ENCODE measurements around the gene MAGIX.

Gene MAGIX

GRCh38 chrX:49208399-49208798 lies 45.8 kb downstream of the MAGIX start:
- no peak for DNase-seq

- DNase-seq: peak in 1 of 2 donors; percentile 8
These were observed 47.1 kb downstream of the MAGIX start for GRCh38 chrX:49209434-49210251.

- DNase-seq: no peak
These were observed 47.8 kb downstream of the MAGIX start for GRCh38 chrX:49210406-49210805.

GRCh38 chrX:49211074-49211473 lies 48.5 kb downstream of the MAGIX start:
- DNase-seq: no peak

- no peak for DNase-seq
These were observed 49.7 kb downstream of the MAGIX start for GRCh38 chrX:49212209-49212608.

DNA sequence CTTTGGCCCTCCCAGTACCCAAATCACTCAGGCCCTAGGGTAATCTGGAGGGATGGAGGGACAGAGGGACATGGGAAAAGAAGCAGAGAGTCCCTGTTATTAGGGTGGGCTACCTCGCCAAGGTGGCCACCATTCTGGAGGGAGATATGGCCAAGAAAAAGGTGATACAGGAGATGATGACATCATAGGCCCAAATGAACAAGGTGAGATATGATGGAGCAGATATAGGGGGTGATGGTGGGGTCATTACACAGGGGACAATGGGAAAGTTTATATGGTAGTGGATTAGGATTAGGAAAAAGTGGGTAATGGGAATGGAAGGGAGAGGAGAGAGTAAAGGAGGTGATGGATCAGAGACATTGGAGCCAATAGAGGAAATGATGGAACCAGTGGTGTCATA lies 50.3 kb downstream of the MAGIX start:
- DNase-seq: no peak

DNA sequence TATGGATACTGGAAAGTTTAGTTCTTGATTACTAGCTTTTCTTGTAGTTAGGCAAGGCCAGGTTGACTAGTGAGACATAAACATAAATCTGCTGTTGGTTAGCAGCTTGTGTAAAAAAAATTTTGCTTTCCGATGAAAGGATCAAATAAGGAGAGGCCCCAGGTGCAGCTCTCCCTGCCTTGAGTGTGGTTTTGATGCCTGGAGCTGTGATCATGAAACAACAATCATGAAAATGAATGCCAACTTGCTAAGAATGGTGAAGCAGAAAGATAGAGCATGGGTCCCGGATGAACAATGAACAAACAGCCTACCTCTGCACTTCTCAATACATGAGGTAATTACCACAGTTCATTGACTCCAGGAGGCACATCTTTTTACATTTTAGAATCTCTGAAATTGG lies 51.9 kb downstream of the MAGIX start:
- no peak for DNase-seq

DNA sequence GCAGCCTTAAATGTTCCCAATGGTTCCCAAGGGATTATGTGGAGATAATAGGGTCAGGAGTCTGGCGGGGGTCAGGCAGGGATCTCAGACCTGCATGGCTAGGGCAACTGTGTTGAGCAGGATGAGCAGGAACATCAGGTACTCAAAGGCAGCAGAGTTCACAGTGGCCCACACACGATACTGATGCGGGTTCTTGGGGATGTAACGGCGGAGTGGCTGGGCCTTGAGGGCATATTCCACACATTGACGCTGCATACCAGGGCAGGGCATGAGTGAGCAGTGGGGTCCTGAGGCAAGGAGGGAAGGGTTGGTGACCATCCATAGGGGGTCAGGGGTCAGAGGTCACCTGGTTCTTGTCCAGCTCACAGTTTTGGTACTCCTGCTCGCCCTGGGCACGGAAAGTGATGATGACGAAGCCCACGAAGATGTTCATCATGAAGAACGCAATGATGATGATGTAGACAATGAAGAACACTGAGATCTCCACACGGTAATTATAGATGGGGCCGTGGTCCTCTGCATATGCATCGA lies 52.5 kb downstream of the MAGIX start:
- no peak for DNase-seq
